HepG2 (cell line): ENCODE results near the gene DNAJC28. TPM values are rescaled to one million over a fixed set of nuclear protein-coding genes. Genes with fewer than 3 reads are reported as not detected.

ENCODE experiments used
- ATAC-seq: fragments of 200-7000 bp; cut with Tn5 transposase; 3 replicates; pipeline ENCODE4 v1.9.1; 2020; ENCODE audit warnings: mild to moderate bottlenecking, moderate library complexity
- BruUV-seq: library from RNA; stranded (reverse); fragments of 400-500 nt; replicated peaks from 2 replicates; lab custom pipeline; 2021; lab: Mats Ljungman, UMichigan
- CTCF ChIA-PET: fragments of 300-600 bp; formaldehyde crosslinking; extraction: SDS; loops from one replicate; lab custom pipeline; 2021; ENCODE audit warnings: low total read pairs, inconsistent platforms, low intra/inter-chr PET ratio; lab: Yijun Ruan, JAX
- POLR2A ChIA-PET: fragments of 350-600 bp; sonication (Branson Sonifier 250); formaldehyde crosslinking; loops from one replicate; lab custom pipeline; 2020; ENCODE audit warnings: antibody characterized with exemption, inconsistent platforms; lab: Yijun Ruan, JAX
- DNase-seq: peaks from one replicate; pipeline ENCODE4 v3.0.0-alpha.2; 2015; ENCODE audit warnings: low spot score
- FAIRE-seq: peaks from 3 replicates; lab custom pipeline; 2011; peaks lifted over from hg19 to GRCh38; lab: Jason Lieb, UNC
- H2AFZ ChIP-seq: one replicate; pipeline ENCODE4 v1.6.1; 2011; ENCODE audit warnings: low read length, inconsistent platforms
- H3K27ac ChIP-seq: fragments of 300-600 bp; 3 replicates; pipeline ENCODE4 v1.8.0; 2011; ENCODE audit warnings: mixed run types, mild to moderate bottlenecking, mixed read lengths, low read length, inconsistent platforms; ENCODE audit not compliant: insufficient read depth; ENCODE audit errors: extremely low read length
- H3K27me3 ChIP-seq, 2 experiments: fragments of 200-600 bp in 1 of 2; 2 replicates in 1 of 2; 3 replicates in 1 of 2; pipeline versions ENCODE4 v1.6.0 to v1.8.0; 2011; ENCODE audit warnings: low read length in 2 of 2, mild to moderate bottlenecking in 2 of 2, moderate library complexity in 2 of 2, inconsistent platforms in 1 of 2; ENCODE audit not compliant: insufficient read depth in 2 of 2, control insufficient read depth in 1 of 2
- H3K36me3 ChIP-seq, 2 experiments: fragments of 200-600 bp in 1 of 2; replicated peaks in 1 of 2; 2 replicates in 1 of 2; 3 replicates in 1 of 2; pipeline versions ENCODE4 v1.5.1 to v1.8.0; 2011; ENCODE audit warnings: low read length in 2 of 2, inconsistent platforms in 1 of 2; ENCODE audit not compliant: insufficient read depth in 2 of 2, control insufficient read depth in 1 of 2
- H3K4me1 ChIP-seq: 2 replicates; pipeline ENCODE4 v1.5.1; 2012; ENCODE audit warnings: low read length, inconsistent platforms; ENCODE audit not compliant: insufficient read depth
- H3K4me2 ChIP-seq: 2 replicates; pipeline ENCODE4 v1.6.0; 2011; ENCODE audit warnings: low read depth, low read length, inconsistent platforms
- H3K4me3 ChIP-seq, 3 experiments: fragments of 200-600 bp in 1 of 3; sonication (generic), shearing (Covaris generic) in 1 of 3; replicated peaks in 1 of 3; 2 replicates each; pipeline ENCODE4 v1.5.1; 2011 to 2016; ENCODE audit warnings: low read length in 3 of 3, inconsistent platforms in 2 of 3, low read depth in 2 of 3, mild to moderate bottlenecking in 2 of 3, control low read depth in 1 of 3, mixed read lengths in 1 of 3; ENCODE audit not compliant: insufficient read depth in 1 of 3
- H3K79me2 ChIP-seq: one replicate; pipeline ENCODE4 v1.6.1; 2011; ENCODE audit warnings: low read length, inconsistent platforms; ENCODE audit not compliant: insufficient read depth
- H3K9ac ChIP-seq: 2 replicates; pipeline ENCODE4 v1.6.0; 2011; ENCODE audit warnings: mild to moderate bottlenecking, low read depth, low read length, inconsistent platforms; ENCODE audit not compliant: insufficient read depth
- H3K9me3 ChIP-seq: 2 replicates; pipeline ENCODE4 v1.5.1; 2012; ENCODE audit warnings: mild to moderate bottlenecking, low read length
- H4K20me1 ChIP-seq: 2 replicates; pipeline ENCODE4 v1.6.0; 2011; ENCODE audit warnings: inconsistent platforms, mild to moderate bottlenecking, low read length, moderate library complexity; ENCODE audit not compliant: insufficient read depth
- CBX5 ChIP-seq: sonication (generic); formaldehyde crosslinking; IDR thresholded peaks from 2 replicates; pipeline ENCODE4 v1.4.0; 2020; ENCODE audit warnings: missing genetic modification reagents, borderline replicate concordance
- CHCHD3 ChIP-seq: sonication (generic); formaldehyde crosslinking; IDR thresholded peaks from 2 replicates; pipeline ENCODE4 v1.8.0; 2022; ENCODE audit warnings: mild to moderate bottlenecking, missing genetic modification reagents, moderate library complexity
- HDAC1 ChIP-seq: sonication (generic); formaldehyde crosslinking; IDR thresholded peaks from 2 replicates; pipeline ENCODE4 v1.5.1; 2020; ENCODE audit warnings: mild to moderate bottlenecking, missing genetic modification reagents
- LCORL ChIP-seq, 2 experiments: fragments of 450-650 bp in 1 of 2; sonication (generic) in 1 of 2; formaldehyde crosslinking in 1 of 2; IDR thresholded peaks; 2 replicates each; pipeline versions ENCODE4 v1.5.0 to v1.6.1; 2017 to 2020; ENCODE audit warnings: antibody characterized with exemption in 1 of 2, missing genetic modification reagents in 1 of 2
- MAFF ChIP-seq: IDR thresholded peaks from 2 replicates; pipeline ENCODE4 v1.6.1; 2011; ENCODE audit warnings: low read depth, low read length, improper control_type of control experiment
- MAFK ChIP-seq, 2 experiments: IDR thresholded peaks in 1 of 2; conservative IDR thresholded peaks in 1 of 2; 2 replicates each; pipeline ENCODE4 v1.6.1; 2011; ENCODE audit warnings: improper control_type of control experiment in 2 of 2, low read length in 2 of 2
- NFKBIZ ChIP-seq: IDR thresholded peaks from 2 replicates; pipeline ENCODE4 v1.6.1; 2018; ENCODE audit warnings: missing genetic modification reagents, missing compliant biosample characterization
- SP4 ChIP-seq: sonication (generic); formaldehyde crosslinking; IDR thresholded peaks from 2 replicates; pipeline ENCODE4 v1.8.1; 2023; ENCODE audit warnings: mild to moderate bottlenecking, missing genetic modification reagents
- ZBTB42 ChIP-seq: sonication (generic); formaldehyde crosslinking; IDR thresholded peaks from 2 replicates; pipeline ENCODE4 v1.5.0; 2020; ENCODE audit warnings: mild to moderate bottlenecking, missing genetic modification reagents
- ZFX ChIP-seq: sonication (generic); formaldehyde crosslinking; IDR thresholded peaks from 2 replicates; pipeline ENCODE4 v1.4.0; 2020; ENCODE audit warnings: mild to moderate bottlenecking, low read depth, missing genetic modification reagents, moderate library complexity
- ZMYM4 ChIP-seq: sonication (generic); formaldehyde crosslinking; IDR thresholded peaks from 2 replicates; pipeline ENCODE4 v1.8.1; 2023; ENCODE audit warnings: mild to moderate bottlenecking, missing genetic modification reagents
- ZNF430 ChIP-seq: sonication (generic); formaldehyde crosslinking; IDR thresholded peaks from 2 replicates; pipeline ENCODE4 v1.9.0; 2021; ENCODE audit warnings: mild to moderate bottlenecking, missing genetic modification reagents
- ZNF605 ChIP-seq: sonication (generic); formaldehyde crosslinking; IDR thresholded peaks from 2 replicates; pipeline ENCODE4 v1.8.0; 2022; ENCODE audit warnings: mild to moderate bottlenecking, missing genetic modification reagents
- ZNF782 ChIP-seq: sonication (generic); formaldehyde crosslinking; IDR thresholded peaks from 2 replicates; pipeline ENCODE4 v1.4.0; 2020; ENCODE audit warnings: missing genetic modification reagents, mild to moderate bottlenecking, borderline replicate concordance
- WGBS: methylation state at CpG from one replicate; pipeline ENCODE4 v1.1.6; 2017; ENCODE audit warnings: low lambda C conversion rate; 5-methylcytosine and 5-hydroxymethylcytosine counted together
- in situ Hi-C: cut with HindIII; loops from 2 replicates; pipeline ENCODE4 v1.10.0; 2017; ENCODE audit warnings: low pct_unique_long_range_greater_than_20kb; ENCODE audit not compliant: extremely low pct_ligation_motif_present
- intact Hi-C: fragments of 100-400 bp; cut with micrococcal nuclease; formaldehyde crosslinking; loops from one replicate; pipeline ENCODE4 v1.10.0; 2022; ENCODE audit not compliant: unreplicated experiment
- polyA plus RNA-seq, 8 experiments: library from polyadenylated mRNA; depleted of rRNA in 3 of 8; stranded (reverse) in 7 of 8; unstranded in 1 of 8; fragments of >200 nt; fragmentation: Illumina TruSeq in 4 of 8; extraction: Trizol in 4 of 8; gene quantifications; 2 replicates each; pipeline versions ENCODE4 v1.2.1 to v1.2.3, GENCODE V29; 2011 to 2016; ENCODE audit warnings: low read depth in 4 of 8, missing spikeins in 1 of 8, mixed read lengths in 1 of 8; ENCODE audit not compliant: insufficient read depth in 1 of 8
- total RNA-seq, 5 experiments: library from RNA; depleted of rRNA; stranded (reverse); fragments of >200 nt; fragmentation: Illumina TruSeq; extraction: Trizol; gene quantifications; 2 replicates each; pipeline ENCODE4 v1.2.3, GENCODE V29; 2016; ENCODE audit warnings: low read depth in 1 of 5
- TF ChIP-seq, protein P1 (sequence below): sonication (generic); formaldehyde crosslinking; conservative IDR thresholded peaks from 2 replicates; pipeline ENCODE4 v1.5.0; 2020; ENCODE audit warnings: missing genetic modification reagents
- TF ChIP-seq, protein P2 (sequence below): sonication (generic); formaldehyde crosslinking; conservative IDR thresholded peaks from 2 replicates; pipeline ENCODE4 v1.8.0; 2022; ENCODE audit warnings: missing genetic modification reagents

DNAJC28 gene
- total and polyA plus RNA-seq, 2 of the 13 experiments (the other 11 are each of a cell fraction or from before 2014, with no cell fraction given): 1.5 to 3.3 TPM

DNA sequence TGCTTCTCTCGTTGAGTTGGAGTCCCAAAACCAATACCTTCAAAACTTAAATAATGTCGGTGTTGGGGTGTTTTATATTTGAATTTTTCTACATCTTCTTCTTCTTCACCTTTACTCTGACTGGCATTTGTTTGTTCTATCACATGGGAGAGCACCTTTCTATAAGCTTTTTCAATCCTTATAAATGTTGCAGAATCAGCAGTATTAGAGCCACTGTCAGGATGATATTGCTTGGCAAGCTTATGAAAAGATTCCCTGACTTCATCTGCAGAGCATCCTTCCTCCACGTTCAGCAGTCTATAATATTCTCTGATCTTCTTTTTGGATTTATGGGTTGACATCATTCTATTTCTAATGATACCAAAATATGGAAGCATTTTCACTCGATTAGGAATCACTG is 2.6 kb downstream of the DNAJC28 start:
- H3K9ac ChIP-seq: no peak overlapping the region
- WGBS: 81% methylated on average over 4 of the region's 4 CpGs
- FAIRE-seq: no peak
- no TSS peak for BruUV-seq
- TF ChIP-seq ZBTB42 (CRISPR knock-in tag): no peak
- no peak for TF ChIP-seq ZMYM4
- TF ChIP-seq MAFF: peak; percentile 85
- TF ChIP-seq ZNF782 (CRISPR knock-in tag): no peak
- peak; percentile 77 to 84 for TF ChIP-seq MAFK (conservative IDR thresholded peaks at IDR 0.05 in 1 of 2, IDR thresholded peaks at IDR 0.05 in 1 of 2; ENCODE audit: low read length in 2 of 2)
- no peak for TF ChIP-seq ZNF605 (CRISPR knock-in tag)
- TF ChIP-seq HDAC1: no peak
- TF ChIP-seq, all 625 proteins: peak for 2
- ATAC-seq: no peak
- intact Hi-C loops (no loop called here), in situ Hi-C loops (no loop called here)
- Histone ChIP-seq H3K4me2 (no peak overlapping the region), H3K27ac (no peak overlapping the region), H3K36me3 (no peaks in the 10 kb centered on the region), H3K9me3 (no peaks in the 10 kb centered on the region), H3K79me2 (no peaks in the 10 kb centered on the region), H4K20me1 (no peaks in the 10 kb centered on the region), H2AFZ (no peak overlapping the region), H3K4me1 (peaks cover 21% of the 10 kb centered on the region), H3K4me3 (no peak overlapping the region), H3K27me3 (no peaks in the 10 kb centered on the region; a peak in 1 of 5 replicates)
- ChIA-PET POLR2A (interaction anchor here (5.1 kb wide), 1 partner anchor 8 kb away, joined by 96 read pairs; the partner anchor contains the start of gene TMEM50B), CTCF (no interaction called here)
- DNase-seq: no peak

DNA sequence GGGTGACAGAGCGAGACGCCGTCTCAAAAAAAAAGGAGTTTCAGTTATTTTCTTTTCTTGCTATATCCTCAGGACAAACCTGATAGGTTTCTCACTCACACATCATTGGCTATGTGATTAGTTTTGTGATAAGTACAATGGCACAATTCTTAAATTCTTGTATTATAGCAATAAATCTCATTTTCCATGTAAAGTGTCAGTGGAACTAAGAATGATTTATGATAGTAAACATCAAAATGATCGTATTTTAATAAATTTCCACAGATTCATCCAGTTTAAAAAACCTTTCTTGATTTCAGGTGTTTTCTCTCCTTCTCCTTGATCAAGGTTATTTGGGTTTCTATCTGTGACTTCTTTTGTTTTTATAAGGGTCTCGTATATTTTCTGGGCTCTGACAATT is 3.5 kb downstream of the DNAJC28 start:
- no TSS peak for BruUV-seq
- Histone ChIP-seq H2AFZ (no peak overlapping the region), H3K9ac (no peak overlapping the region), H3K79me2 (no peaks in the 10 kb centered on the region), H3K4me1 (peaks cover 21% of the 10 kb centered on the region), H3K4me3 (no peak overlapping the region), H3K27ac (no peak overlapping the region), H3K4me2 (no peak overlapping the region), H3K36me3 (no peaks in the 10 kb centered on the region), H4K20me1 (no peaks in the 10 kb centered on the region), H3K9me3 (no peaks in the 10 kb centered on the region)
- DNase-seq (no peak), ATAC-seq (no peak)
- in situ Hi-C loops: no loop called here
- POLR2A ChIA-PET: no interaction called here
- CTCF ChIA-PET: no interaction called here
- no peak for TF ChIP-seq ZFX (CRISPR knock-in tag)
- no peak for TF ChIP-seq SP4
- TF ChIP-seq ZNF430 (CRISPR knock-in tag): no peak
- TF ChIP-seq NFKBIZ (CRISPR knock-in tag): no peak
- TF ChIP-seq CHCHD3: no peak
- TF ChIP-seq LCORL (IDR thresholded peaks at IDR 0.05): no peak
- TF ChIP-seq LCORL (CRISPR knock-in tag; IDR thresholded peaks at IDR 0.05): no peak
- TF ChIP-seq, protein P1, sequence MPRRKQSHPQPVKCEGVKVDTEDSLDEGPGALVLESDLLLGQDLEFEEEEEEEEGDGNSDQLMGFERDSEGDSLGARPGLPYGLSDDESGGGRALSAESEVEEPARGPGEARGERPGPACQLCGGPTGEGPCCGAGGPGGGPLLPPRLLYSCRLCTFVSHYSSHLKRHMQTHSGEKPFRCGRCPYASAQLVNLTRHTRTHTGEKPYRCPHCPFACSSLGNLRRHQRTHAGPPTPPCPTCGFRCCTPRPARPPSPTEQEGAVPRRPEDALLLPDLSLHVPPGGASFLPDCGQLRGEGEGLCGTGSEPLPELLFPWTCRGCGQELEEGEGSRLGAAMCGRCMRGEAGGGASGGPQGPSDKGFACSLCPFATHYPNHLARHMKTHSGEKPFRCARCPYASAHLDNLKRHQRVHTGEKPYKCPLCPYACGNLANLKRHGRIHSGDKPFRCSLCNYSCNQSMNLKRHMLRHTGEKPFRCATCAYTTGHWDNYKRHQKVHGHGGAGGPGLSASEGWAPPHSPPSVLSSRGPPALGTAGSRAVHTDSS: no peak
- TF ChIP-seq, protein P2, sequence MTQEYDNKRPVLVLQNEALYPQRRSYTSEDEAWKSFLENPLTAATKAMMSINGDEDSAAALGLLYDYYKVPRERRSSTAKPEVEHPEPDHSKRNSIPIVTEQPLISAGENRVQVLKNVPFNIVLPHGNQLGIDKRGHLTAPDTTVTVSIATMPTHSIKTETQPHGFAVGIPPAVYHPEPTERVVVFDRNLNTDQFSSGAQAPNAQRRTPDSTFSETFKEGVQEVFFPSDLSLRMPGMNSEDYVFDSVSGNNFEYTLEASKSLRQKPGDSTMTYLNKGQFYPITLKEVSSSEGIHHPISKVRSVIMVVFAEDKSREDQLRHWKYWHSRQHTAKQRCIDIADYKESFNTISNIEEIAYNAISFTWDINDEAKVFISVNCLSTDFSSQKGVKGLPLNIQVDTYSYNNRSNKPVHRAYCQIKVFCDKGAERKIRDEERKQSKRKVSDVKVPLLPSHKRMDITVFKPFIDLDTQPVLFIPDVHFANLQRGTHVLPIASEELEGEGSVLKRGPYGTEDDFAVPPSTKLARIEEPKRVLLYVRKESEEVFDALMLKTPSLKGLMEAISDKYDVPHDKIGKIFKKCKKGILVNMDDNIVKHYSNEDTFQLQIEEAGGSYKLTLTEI (CRISPR knock-in tag): no peak
- TF ChIP-seq CBX5 (CRISPR knock-in tag): no peak
- TF ChIP-seq, all 625 proteins: peak for 0
- WGBS: 94% methylated on average over 5 of the region's 5 CpGs
- no peak for FAIRE-seq
- intact Hi-C loops: no loop called here
- H3K27me3 ChIP-seq: no peaks in the 10 kb centered on the region; a peak in 1 of 5 replicates
